HG02938 (cell line): ENCODE data around the gene OR4M2.
"Not testable (repeated sequence)": the region's sequence is repeated elsewhere in the genome, so short reads cannot be mapped to it uniquely, and the experiment has no call there.

Experiments used
- ATAC-seq: cut with Tn5 transposase; IDR thresholded peaks from one replicate; pipeline ENCODE4 v1.9.1; 2021; ENCODE audit warnings: mild to moderate bottlenecking, moderate library complexity; ENCODE audit not compliant: unreplicated experiment

The OR4M2 gene, protein sequence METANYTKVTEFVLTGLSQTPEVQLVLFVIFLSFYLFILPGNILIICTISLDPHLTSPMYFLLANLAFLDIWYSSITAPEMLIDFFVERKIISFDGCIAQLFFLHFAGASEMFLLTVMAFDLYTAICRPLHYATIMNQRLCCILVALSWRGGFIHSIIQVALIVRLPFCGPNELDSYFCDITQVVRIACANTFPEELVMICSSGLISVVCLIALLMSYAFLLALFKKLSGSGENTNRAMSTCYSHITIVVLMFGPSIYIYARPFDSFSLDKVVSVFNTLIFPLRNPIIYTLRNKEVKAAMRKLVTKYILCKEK

DNA sequence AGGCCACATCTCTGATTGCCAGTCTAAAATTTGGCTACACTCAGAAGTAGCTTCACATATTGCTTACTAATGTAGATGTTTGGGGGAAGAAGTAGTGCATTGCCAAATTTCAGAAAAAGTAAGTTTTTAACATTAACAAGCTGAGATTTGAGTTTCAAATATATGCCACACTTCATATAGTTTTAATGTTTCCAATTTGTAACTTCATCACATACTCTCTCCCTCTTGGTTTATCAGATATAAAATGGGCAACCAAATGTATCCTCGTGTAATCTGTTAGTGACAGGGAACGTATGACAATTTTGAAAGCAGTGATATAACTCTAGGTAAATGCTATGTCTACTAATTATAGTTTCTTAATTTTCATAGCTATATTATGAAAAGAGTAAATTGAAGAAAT lies at the start of gene OR4M2:
TSS of gene OR4M2 (plus strand) at position 301 of the 400 bp plus-strand sequence. CDS start at position 399, 98 bp downstream.
- ATAC-seq, result not testable (repeated sequence)

DNA sequence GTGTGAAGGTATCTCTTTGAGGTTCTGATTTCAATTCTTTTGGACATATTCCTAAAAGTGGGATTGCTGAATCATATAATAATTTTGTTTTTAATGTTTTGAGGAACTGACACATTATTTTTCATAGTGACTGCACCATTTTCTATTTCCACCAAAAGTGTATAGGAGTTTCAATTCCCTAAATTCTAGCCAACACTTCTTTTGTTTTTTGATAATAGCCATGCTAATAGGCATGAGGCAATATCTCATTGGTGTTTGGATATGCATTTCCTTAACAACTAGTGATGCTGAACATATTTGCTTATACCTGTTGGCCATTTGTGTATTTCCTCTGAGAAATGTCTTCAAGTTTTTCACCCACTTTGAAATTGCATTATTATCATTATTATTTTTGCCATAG lies 11.1 kb upstream of the OR4M2 start:
- ATAC-seq, result not testable (repeated sequence)

DNA sequence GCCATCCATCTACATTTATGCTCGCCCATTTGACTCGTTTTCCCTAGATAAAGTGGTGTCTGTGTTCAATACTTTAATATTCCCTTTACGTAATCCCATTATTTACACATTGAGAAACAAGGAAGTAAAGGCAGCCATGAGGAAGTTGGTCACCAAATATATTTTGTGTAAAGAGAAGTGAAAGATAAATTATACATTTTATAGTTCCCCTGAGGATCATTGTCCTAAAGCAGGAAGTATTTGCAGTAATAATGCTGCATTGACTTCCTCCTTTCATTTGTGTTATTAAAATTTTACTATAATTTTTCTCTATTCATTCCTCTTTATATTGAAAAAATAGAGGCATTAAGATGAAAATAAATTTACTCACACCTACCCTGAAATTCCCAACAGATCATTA lies 1.1 kb downstream of the OR4M2 start:
- ATAC-seq, result not testable (repeated sequence)

DNA sequence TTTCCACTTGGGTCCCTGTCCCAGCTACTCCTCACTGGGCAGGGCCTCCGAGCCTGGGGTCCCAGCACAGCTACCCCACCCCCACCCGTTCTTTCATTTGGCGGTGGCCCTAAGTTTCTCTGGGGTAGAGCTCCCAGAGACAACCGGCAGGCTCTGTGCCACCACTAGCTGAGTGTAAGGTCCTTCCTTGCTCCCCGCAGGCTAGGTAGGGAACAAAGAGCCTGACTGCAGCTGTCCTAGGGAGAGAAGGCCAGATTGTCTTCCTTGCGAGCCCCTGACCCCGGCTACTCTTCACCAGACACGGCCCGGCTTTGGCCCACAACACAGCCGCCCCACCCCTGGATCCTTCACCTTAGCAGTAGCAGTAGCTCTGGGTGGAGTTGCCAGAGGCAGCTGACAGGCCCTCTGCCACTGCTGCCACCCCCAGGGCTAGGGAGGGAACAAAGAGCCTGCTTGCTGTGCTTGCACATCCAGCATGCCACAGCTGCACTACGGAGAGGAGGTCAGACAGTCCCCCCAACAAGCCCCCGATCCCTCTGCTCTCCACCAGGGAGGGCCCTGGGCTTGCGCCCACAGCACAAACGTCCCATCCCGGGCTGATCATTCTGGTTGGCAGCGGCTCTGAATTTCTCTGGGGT lies 18.4 kb downstream of the OR4M2 start:
- ATAC-seq, result not testable (repeated sequence)

DNA sequence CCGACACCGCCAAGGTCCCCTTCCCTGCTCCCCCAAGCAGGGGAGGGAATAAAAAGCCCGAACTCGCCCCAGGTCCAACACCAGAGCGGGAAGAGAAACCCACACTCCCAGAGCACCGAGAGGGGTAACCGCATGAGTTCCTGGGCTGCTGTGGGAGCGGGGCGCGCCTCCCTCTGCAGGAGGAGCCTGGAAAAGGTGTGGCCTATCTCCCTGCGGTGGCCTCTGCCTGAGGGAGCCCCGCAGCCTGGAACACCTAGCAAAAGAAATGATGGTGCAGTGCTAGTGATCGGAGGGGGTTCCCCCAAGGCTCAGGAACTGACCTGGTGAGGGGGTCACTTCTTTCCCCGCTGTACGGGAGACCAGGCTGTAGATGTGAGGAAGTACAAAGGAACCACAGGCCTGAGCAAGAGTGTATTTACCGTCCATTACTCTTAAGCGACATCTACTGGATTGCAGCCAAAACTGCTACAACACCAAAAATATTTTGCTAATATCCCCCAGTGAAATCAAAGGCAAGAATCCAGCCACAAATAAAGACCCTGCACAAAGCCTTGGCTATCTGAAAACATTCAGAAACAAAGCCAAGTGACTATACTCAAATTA lies 19.1 kb downstream of the OR4M2 start:
- ATAC-seq, result peak; percentile 69

DNA sequence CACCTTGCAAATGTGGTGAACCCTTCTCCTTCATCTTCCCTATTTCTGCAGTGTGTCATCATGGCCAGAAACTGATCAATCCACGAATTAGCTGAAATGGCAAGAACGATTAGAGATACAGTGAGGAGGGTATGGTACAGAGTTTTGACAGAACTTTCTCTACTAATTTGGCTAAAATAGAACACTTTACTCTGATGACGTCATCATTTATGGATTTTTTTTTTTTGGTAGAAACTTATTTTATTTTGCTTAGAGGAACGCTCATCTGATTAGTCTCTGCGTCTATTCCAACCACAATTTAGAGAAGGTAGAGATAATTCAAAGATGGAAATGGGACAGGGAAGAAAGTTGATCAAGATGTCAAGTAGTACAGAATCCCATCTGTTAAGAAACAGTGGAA lies 41.7 kb downstream of the OR4M2 start:
- not testable (repeated sequence) for ATAC-seq
